ENCODE results near the gene CBARP. TPM values are rescaled to one million over a fixed set of nuclear protein-coding genes. Genes with fewer than 3 reads are reported as not detected.
A peak's percentile ranks its signal among the peaks of the same experiment; 100 is the strongest.

Gene CBARP
- total and polyA plus RNA-seq, 9 of the 15 experiments (the other 6 are each of a cell fraction or from before 2014, with no cell fraction given): 0.03 to 8.9 (median 1.2) TPM; not detected in 1

DNA sequence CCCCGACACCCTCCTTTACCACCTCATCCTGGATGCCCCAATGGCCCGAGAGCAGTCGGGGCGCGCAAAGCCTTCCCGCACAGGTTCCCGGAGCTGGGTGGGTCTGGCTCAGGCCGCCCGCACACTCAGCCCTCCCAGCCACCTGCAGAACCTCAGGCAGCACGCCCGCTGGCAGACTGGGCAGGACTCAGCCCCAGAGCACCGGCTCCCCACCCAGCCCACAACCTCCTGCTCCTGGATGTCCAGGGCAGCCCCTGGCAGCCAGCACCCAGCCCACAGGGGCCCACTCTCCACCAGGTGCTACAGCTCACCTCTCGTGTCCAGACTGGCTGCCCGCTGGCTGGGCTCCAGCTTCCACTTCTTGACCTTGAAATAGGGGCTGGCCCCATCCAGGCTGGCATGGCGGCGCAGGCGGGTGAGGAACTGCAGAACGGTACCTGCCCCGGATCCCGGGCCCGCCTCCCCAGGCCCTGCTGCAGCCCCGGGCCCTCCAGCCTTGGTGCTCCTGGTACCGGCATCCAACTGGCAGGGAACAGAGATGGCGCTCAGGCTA lies 4.6 kb downstream of the CBARP start:
- Histone ChIP-seq H3K9me3 (replicated peaks; ENCODE audit: control insufficient read depth, insufficient read depth, low read depth, low read length) (no peaks in the 10 kb centered on the region), H3K4me1 (replicated peaks in 1 of 2; ENCODE audit: control insufficient read depth in 2 of 2, insufficient read depth in 2 of 2, low read length in 2 of 2) (peaks cover 3 to 80% of the 10 kb centered on the region in 2 experiments; a peak in 4 of 5 replicates), H4K20me1 (replicated peaks; ENCODE audit: control insufficient read depth, insufficient read depth, low read length) (no peaks in the 10 kb centered on the region), H3K36me3 (ENCODE audit: control insufficient read depth, insufficient read depth, low read length) (peaks cover 41% of the 10 kb centered on the region; the same call in 1 of the 3 replicates), H3K9me1 (ENCODE audit: control insufficient read depth, insufficient read depth, low read length) (no peaks in the 10 kb centered on the region), H2AFZ (ENCODE audit: low read depth, low read length) (no peak overlapping the region), H3K27ac (ENCODE audit: extremely low read depth, low read depth, low read length) (no peak overlapping the region), H3K27me3 (ENCODE audit: control insufficient read depth in 2 of 2, insufficient read depth in 2 of 2, low read length in 2 of 2) (no peaks in the 10 kb centered on the region), H3K9ac (ENCODE audit: insufficient read depth in 1 of 2, low read depth in 2 of 2, low read length in 2 of 2) (peak overlapping the region in 1 of 2 experiments; percentile 45; a peak in 2 of 4 replicates), H3K4me2 (ENCODE audit: insufficient read depth, low read length) (no peak overlapping the region), H3K4me3 (no peak overlapping the region), H3K79me2 (ENCODE audit: control insufficient read depth, insufficient read depth, low read length) (peaks cover 7% of the 10 kb centered on the region; the same call in 1 of the 3 replicates)
- WGBS (ENCODE audit: insufficient coverage, low coverage, missing lambda C conversion rate): 97% methylated on average over 21 of the region's 24 CpGs
- DNase-seq (ENCODE audit: extremely low read depth in 1 of 4, low spot score in 3 of 4) (no peak), ATAC-seq (no peak), FAIRE-seq (no peak)
- POLR2A ChIA-PET: interaction anchor here (0.7 to 1.5 kb wide), 2 partner anchors 16 to 36 kb away, joined by 3 to 7 read pairs; partner anchors contain the start of gene CIRBP
- CTCF ChIA-PET (ENCODE audit: low intra/inter-chr PET ratio): no interaction called here
- TF ChIP-seq RBFOX2 (IDR thresholded peaks at IDR 0.05; ENCODE audit: low read depth, low read length): peak; percentile 24; the same call in 1 of the 2 replicates
- TF ChIP-seq MAZ (CRISPR knock-in tag; conservative IDR thresholded peaks at IDR 0.05 in 1 of 2, IDR thresholded peaks at IDR 0.05 in 1 of 2): no peak
- peak; percentile 36; the same call in 1 of the 2 replicates for TF ChIP-seq POLR2G (IDR thresholded peaks at IDR 0.05; ENCODE audit: low read depth, low read length)
- TF ChIP-seq, protein P1, sequence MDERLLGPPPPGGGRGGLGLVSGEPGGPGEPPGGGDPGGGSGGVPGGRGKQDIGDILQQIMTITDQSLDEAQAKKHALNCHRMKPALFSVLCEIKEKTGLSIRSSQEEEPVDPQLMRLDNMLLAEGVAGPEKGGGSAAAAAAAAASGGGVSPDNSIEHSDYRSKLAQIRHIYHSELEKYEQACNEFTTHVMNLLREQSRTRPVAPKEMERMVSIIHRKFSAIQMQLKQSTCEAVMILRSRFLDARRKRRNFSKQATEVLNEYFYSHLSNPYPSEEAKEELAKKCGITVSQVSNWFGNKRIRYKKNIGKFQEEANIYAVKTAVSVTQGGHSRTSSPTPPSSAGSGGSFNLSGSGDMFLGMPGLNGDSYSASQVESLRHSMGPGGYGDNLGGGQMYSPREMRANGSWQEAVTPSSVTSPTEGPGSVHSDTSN (CRISPR knock-in tag; IDR thresholded peaks at IDR 0.05; ENCODE audit: low read depth): no peak
- TF ChIP-seq, protein P1 (tag; conservative IDR thresholded peaks at IDR 0.05; ENCODE audit: low read depth): no peak
- intact Hi-C loops (cut with micrococcal nuclease): no loop called here
- no TSS peak for BruUV-seq (replicated peaks)
- in situ Hi-C loops (cut with MboI): loop anchor here (25.0 kb wide), 1 partner anchor 471 kb away; the partner anchor contains the start of gene MISP

Measured in K562 (cell line).